Vagina (tissue), 2 donors: Measurements from ENCODE around the gene BASP1.

Experiments
- CTCF ChIP-seq, 3 experiments: fragments of 450-650 bp in 2 of 3; fragments of 200-600 bp in 1 of 3; sonication (generic) in 1 of 3; IDR thresholded peaks; one replicate each; pipeline ENCODE4 v1.5.1; 2017 to 2019; ENCODE audit warnings: antibody characterized with exemption in 3 of 3, mild to moderate bottlenecking in 2 of 3, moderate library complexity in 2 of 3
- POLR2A ChIP-seq, 2 donors: fragments of 450-650 bp; IDR thresholded peaks; one replicate each; pipeline ENCODE4 v1.6.1; 2017; ENCODE audit warnings: antibody characterized with exemption in 2 of 2, mild to moderate bottlenecking in 2 of 2, moderate library complexity in 2 of 2

GRCh38 chr5:17283121-17283415 is 65.6 kb downstream of the BASP1 start:
- no peak for TF ChIP-seq CTCF (IDR thresholded peaks at IDR 0.05)
- TF ChIP-seq POLR2A (IDR thresholded peaks at IDR 0.05) = no peak
